NCI-H774 (cell line): ENCODE measurements around the gene SARNP.

Experiments used
- DNase-seq: peaks from one replicate; lab custom pipeline; 2025; lab: John Stamatoyannopoulos, UW

SARNP gene

DNA sequence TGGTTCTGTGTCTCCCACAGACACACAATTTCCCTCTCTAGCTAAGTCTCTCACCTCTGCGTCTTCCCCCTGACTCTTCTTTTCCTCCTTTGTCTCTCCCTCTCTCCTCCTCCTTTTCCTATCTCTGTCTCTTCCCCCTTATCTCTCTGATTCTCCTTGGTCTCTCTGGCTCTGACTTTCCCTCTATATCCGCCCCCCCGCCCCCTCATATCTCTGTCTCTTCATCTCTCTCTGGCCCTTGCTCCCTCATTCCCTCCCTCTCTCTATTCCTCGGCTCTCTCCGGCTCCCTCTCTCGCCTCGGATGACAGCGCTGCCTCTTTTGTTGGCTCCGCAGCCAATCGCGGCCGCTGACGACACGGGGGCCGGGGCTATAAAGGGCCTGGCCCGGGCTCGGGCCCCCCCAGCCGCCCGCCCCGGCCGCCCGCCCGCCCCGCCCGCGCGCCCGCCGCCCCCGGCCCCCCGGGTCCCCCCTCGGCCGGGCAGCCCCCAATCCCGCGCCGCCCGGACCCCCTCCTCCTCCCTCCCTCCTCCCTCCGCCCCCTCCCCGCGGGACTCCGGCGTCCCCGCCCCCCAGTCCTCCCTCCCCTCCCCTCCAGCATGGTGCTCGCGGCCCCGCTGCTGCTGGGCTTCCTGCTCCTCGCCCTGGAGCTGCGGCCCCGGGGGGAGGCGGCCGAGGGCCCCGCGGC lies 74.7 kb downstream of the SARNP start, which contains the start of gene GDF11:
Gene GDF11, plus strand, starts transcription at position 404 of the 687 bp plus-strand sequence. Its CDS starts 195 bp downstream, at position 599.
- DNase-seq = peak; percentile 86

DNA sequence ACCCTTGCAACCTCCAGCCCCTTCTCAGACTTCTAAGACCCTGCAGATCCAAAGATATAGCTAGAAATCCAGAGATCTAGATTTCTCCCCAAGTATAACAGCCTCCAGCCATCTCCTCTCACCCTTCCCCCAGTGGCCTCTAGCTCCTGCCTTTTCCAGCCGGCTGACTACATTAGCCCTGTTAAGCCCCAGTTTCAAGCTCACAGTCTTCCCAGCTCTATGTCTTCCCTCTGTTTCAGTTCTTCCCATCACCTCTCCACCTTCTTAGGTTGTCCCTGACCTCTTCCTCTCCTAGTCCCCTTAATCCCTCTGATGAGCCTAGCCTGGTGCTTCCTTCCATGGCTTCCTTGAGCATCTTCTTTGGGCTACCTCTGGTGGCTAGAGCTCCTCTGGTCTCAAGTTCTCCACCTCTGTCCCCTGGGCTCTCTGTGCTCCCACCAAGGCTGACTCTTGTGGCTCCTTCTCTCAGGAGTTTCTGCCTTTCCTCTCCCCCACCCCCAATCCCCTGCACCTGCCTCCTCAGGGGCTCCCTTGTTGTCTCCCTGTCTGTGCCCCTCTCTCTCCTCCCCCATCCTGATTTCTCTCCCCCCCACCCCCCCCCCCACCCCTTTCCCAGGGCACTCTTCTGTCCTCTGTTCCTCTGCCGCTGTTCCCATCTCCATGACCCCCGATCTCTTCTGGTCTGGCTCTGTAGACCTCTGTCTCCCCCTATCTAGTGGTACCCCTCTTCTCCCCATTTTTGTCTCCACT lies 75.4 kb downstream of the SARNP start:
- DNase-seq = no peak

GRCh38 chr12:55739025-55739378 lies 78.5 kb downstream of the SARNP start:
- DNase-seq = no peak

GRCh38 chr12:55738123-55739024 lies 79.2 kb downstream of the SARNP start:
- peak; percentile 90 for DNase-seq

DNA sequence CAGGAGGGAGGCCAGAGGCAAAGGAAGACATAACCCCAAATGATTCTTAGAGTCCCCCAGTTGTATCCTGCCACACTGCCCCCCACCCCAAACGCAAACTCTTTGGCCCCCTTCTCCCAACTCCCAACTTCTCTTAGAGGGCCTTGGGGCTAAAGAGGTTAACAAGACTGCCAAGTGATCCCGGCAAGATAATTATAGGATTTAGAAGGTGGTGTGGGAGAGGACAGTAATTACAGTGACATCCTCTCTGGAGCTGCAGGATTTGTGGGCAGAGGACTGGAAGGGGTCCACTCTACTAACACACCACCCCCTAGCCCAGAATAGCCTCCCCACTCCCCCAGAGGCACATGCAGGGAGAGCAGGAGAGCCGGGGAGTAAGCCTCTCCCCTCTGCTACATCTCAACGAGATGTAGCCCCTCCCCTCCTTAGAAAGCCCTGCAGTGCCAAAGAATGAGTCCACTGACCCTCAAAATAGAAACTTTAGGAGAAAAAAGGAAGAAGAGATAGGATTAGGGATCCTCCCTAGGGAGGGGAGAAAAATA lies 79.9 kb downstream of the SARNP start:
- no peak for DNase-seq

- DNase-seq = peak; percentile 70
Observed at GRCh38 chr12:55736780-55737580, 80.5 kb downstream of the SARNP start.

DNA sequence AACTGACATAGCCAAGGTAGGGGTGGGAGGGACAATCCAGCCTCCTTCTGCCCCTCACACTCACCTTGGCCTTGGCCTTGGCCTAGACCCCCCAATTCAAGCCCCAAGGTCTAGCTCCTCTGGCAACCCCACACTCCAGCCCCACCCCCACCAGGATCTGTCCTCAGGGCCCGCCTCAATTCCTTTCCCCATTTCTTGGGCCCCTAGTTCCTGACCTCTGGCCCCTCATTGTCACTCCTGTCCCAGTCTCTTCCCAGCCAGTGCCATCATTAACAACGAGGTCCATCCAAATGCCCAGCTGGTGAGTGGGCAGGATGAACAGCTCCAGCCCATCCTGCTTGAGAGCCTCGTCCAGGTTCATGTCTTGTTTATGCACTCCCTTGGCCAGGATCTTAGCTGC lies 81.4 kb downstream of the SARNP start:
- no peak for DNase-seq

DNA sequence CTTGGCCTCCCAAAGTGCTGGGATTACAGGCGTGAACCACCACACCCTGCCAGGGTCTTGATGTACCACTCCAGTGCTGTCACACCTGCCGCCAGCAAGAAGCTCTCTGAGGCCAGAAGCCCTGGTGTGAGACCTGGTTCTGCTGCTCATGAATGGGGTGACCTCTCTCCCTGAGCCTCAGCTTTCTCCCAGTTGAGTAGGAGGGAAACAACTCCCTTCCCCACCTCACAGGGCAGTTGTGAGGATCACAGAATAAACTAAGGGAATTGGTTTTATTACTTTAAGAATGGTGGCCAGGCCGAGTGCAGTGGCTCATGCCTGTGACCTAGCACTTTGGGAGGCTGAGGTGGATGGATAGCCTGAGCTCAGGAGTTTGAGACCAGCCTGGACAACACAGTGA lies 82.9 kb downstream of the SARNP start:
- no peak for DNase-seq

DNA sequence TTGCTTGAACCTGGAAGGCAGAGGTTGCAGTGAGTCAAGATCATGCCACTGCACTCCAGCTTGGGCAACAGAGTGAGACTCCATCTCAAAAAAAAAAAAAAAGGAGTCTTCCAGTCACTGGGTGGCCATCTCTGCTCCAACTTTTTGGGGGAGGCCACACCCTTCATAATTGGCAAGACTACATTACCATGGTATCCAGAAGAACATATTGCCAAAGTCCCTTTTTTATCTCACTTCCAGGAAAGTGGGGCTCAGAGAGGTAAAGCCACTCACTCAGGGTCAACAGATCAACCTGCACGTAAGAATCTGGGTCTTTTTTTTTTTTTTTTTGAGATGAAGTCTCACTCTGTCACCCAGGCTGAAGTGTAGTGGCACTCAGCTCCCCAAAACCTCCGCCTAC lies 83.7 kb downstream of the SARNP start:
- DNase-seq = no peak

- no peak for DNase-seq
Observed at GRCh38 chr12:55733021-55733555, 84.4 kb downstream of the SARNP start.

DNA sequence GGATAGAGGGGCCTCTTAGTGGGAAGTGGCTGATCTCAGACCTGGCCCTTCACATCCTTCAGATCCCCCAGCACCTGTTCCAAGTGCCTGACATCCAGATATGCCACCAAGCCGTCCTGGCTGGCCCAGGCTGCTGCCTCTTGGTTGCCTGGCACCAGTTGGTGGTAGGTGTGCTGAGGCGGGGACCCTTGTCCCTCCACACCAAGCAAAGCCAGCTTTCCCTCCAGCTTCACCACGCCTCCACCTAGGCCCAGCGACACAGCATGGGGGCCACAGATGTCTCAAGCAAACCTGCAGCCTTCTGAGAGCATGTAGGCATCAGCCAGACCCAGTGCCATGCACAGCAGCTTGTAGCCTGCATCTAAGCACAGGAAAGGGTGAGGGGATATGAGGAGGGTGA lies 85.2 kb downstream of the SARNP start:
- DNase-seq = no peak

- DNase-seq = no peak
Observed at GRCh38 chr12:55729819-55730818, 87.4 kb downstream of the SARNP start.

DNA sequence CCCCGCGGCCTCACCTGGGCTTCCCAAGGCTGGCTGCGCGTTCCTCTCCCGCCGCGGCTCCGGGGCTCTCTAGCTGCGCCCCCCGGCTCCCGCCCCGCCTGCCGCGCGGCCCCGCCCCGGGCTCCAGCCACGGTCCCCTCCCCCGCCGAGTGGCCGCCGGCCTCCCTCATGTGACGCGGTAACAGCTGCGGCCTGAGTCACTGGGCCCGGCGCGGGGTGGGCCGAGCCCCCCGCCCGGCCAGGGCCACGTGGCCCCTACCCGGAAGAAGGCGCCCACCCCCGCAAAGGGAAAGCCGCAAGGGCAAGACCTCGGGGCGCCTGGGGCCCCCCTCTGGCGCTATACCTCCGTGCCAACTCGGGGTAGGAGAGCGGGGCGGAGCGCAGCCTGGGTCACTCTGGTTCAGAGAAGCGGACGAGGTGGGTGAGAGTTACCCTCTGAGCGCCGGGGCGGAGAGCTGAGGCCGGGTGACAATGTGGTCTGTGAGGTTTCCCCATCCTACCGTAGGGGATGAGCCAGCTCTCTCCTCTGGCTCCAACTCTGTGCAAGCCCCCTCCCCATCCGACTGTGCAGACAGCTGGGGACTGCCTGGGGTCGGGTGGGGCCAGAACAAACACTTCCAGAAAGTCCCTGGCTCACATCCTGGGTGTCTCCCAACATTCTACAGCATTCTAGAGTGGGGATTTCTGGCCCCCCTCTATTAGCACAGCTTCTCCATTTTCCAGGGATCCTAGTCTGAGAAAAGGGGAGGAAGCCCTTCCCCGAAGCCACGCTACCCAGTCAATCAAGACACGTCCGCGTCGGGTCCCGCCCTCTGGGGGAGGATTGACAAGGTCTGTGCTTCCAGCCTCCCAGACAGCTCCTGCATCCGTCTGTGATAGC lies 88.3 kb downstream of the SARNP start, which contains the start of gene CD63:
Gene CD63, minus strand, starts transcription at position 71 of the 880 bp plus-strand sequence. CDS start 668 bp downstream, outside the sequence.
- peak; percentile 85 for DNase-seq

GRCh38 chr12:55728186-55728938 lies 89.2 kb downstream of the SARNP start:
- DNase-seq = peak; percentile 81

DNA sequence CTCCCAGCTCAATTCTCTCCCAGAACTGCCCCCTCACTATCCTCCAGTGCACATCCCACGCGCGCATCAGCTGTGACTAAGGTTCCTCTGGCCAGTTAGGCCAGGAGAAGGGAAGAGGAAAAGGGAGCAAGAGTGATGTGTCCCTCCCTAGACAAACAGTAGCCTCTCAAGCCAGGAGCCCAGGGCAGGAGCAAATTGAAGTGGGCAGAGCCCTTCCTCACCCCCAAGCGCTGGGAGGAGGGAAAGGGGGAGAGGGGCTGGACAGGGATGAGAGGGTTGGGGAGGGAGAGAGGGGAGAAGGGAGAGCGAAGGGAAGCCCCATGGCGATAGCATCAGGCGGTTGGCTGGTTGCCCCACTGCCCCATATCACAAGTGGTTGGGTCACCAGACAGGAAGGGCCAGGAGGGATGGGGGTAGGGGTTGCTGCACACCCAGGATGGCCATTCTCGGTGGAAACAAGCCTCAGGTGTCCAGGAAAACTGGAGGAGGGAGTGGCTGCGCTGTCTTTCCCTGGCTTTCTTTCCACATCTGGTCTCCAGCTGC lies 89.8 kb downstream of the SARNP start:
- DNase-seq = no peak

GRCh38 chr12:55726971-55727370 lies 90.6 kb downstream of the SARNP start:
- no peak for DNase-seq

DNA sequence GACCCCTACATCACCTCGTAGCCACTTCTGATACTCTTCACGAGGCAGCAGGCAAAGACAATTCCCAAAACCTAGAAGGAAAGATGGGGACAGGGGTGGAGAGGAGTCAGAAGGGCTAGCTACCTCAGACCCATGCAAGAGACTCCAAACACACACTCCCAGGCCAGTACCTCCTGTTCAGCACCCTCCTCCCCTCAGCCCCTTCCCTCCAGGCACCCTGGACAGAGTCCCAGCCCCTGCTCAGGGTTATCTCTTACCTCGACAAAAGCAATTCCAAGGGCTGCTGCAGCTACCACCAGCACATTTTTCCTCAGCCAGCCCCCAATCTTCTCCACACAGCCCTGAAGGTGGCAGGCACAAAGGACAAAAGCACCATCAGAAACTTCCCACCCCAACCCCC lies 92.0 kb downstream of the SARNP start:
- no peak for DNase-seq

DNA sequence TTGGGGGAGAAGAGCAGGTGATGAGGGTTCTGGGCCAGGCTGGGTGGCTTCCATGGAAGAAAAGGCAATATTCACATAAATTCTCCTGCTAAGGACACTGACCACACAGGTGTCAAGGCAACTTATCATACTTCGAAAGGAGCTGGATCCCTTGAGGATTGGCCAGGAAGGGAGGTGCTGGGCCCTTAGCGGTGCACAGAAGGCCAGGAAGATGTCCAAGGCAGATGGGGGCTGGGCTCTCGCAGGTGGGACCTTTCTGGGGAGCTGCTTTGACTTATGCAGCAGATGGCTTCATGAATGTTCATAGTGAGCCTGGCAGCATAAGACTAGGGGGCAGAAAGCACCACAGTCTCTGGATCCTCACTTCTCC lies 92.6 kb downstream of the SARNP start:
- no peak for DNase-seq
